Midbrain (tissue), 1 donor: ENCODE data around the gene VIPR2.
"Not testable (repeated sequence)": the region's sequence is repeated elsewhere in the genome, so short reads cannot be mapped to it uniquely, and the experiment has no call there.

Experiments
- DNase-seq: peaks from one replicate; lab custom pipeline; 2025; lab: John Stamatoyannopoulos, UW

VIPR2 gene, protein sequence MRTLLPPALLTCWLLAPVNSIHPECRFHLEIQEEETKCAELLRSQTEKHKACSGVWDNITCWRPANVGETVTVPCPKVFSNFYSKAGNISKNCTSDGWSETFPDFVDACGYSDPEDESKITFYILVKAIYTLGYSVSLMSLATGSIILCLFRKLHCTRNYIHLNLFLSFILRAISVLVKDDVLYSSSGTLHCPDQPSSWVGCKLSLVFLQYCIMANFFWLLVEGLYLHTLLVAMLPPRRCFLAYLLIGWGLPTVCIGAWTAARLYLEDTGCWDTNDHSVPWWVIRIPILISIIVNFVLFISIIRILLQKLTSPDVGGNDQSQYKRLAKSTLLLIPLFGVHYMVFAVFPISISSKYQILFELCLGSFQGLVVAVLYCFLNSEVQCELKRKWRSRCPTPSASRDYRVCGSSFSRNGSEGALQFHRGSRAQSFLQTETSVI

DNA sequence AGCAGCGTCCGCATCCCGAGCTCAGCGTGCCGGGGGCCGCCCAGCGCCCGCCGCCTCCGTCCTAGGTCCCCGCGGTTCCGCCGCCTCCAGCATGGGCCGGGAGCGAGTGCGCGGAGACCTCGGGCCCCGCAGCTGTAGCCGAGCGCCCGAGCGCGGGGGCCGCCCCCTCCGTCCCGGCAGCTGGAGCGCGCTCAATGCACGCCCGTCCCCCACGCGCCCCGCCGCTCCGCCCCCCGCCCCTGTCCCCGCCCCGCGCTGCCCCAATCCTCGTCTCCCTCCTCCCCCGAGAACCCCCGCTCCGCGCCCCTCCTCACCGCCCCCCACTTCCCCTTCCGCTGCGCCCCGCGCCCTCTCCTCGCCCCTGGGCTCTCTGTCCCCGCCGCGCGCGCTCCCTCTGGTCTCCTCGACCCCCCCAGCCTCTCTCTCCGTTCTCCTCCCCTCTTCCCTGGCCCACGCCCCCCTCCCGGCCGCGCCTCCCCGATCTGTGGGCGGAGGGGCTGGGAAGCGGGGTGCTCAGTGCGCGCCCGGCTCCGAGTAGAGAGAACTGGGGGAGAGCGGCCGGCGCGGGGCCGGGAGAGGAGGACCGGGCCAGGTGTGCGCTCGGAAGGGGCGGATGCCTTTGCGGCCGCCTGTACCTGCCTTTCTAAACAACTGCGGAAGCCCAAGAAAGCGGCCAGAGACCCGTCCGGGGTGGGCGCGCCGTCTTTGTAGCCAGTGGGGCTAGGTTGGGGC, at the start of gene VIPR2:
Gene VIPR2, minus strand, starts transcription at position 110 of the 732 bp plus-strand sequence. Its CDS starts 96 bp downstream, at position 14.
- DNase-seq, result no peak

DNA sequence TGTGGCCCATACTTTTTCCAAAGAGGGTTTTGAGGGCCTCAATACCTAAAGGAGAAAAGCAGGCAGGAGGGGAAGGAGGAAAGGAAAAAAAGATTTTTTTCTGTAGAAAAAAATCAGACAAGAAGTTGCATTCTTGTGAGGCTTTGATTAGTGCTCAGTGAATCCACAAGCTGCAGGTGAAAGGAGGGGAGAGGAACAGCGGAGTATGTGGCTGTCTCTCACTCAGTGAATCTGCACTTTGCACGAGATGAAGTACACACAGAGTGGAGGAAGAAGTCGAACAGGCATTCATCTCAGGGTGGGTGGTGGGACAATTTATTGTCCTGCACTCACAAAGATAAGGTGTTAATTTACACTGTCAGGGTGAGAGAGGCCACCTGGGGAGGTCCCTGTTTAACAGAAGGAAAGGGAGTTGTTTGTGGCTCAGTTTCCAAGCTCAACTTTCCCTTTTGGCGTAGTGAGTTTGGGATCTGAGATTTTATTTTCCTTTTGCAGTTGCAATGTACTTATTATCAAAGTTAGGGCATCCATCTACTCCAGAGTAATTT, 49.0 kb upstream of the VIPR2 start:
- DNase-seq, result no peak

DNA sequence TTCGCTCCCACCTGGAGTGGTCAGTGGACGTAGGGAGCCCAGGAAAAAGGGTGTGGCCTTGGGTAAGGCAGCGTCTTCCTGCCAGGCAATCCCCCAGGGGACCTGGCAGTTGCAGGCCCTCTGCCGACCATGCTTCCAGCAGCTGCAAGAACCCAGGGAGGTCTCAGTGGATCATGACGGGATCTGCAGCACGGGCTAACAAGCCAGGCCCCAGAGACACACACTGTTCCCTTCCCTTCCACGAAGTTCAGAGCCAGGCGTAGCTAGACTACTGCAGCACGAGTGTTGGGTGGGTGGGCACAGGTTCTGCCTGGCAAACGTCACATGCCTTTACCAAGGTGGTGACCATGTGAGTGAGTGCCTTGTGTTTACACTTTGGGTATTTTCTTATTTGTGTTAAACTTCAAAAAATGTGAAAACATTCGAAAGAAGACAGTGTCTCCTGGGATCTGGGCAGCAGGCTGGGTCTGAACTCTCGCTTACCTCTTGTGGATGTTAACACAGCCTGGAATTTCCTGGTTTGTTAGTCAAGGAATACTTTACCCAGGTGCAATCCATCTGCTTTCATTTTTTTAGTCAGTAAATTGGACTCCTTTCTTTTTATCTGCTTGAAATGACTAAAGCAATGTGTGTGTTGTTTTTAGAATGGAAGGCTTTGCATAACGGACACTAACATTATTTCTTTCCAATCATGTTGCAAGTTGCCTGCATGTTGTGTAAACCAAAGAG, 48.2 kb upstream of the VIPR2 start:
- DNase-seq, result no peak

DNA sequence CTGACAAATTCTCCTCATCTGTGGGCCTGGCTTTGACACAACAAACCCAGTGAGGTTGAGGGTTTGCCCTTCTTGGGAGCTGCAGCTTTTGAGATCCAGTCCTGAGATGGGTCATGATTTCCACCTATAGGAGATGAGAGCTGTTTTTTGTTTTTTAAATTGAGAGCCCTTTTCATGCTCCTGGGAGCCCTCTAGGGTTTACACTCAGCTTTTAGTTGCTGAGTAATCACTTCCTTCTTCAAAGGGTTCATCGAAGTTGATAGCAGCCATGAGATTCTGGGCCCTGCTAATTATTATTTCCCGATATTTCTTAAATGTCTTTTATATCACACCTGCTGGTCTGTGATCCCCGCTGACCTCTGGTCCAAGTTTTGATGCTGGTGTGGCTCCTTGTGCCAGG, 47.3 kb upstream of the VIPR2 start:
- DNase-seq, result no peak

DNA sequence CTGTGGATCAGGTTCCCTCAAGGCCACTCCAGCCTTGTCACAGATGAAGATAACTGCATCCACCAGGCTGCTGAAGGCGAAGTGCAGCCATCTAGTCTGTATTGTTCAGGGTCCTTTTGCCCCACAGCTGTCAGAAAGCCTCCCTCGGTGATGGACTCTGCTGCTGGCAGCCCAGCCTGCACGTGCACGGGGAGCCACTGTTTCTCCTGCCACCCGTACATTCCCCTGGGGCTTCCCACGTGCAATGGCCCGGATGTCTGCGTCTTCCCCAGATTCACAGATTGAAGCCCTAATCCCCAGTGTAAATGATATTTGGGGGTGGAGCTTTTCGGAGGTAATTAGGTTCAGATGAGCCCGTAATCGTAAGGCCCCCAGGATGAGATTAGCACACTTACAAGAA, 46.6 kb upstream of the VIPR2 start:
- no peak for DNase-seq

DNA sequence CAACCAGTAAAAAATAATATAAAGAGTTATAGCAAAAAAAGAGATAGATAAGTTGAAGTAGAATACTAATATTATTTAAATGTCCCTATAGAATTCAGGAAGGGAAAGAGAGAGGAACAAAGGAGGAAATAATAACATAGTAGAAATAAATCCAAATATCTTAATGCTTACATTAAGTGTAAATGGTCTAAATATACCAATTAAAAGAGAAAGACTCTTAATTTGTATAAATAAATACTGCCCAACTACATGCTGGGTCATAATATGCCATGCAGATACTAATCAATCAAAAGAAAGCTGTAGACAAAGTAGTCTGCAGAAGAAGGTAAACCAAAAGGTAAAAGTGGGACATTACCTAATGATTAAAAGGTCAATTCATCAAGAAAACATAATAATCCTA, 43.3 kb upstream of the VIPR2 start:
- no peak for DNase-seq

DNA sequence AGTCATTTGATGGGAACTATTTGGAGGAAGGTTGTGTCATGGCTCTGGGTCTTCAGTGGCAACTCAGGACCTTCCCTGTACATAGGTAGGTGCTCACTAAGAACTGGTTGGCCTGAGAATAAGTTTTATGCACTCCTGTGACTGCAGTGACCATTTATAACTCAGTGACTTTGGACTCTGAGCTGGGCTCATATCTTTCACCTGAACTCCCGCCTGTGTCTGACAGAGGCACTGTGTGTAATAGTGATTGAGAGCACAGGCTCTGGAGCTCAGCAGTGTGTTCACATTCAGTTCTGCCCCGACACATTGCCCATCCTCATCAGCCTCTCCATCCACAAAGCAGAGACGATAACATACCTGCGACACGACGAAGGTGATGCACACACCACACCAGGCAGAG, 34.6 kb upstream of the VIPR2 start:
- DNase-seq, result no peak

DNA sequence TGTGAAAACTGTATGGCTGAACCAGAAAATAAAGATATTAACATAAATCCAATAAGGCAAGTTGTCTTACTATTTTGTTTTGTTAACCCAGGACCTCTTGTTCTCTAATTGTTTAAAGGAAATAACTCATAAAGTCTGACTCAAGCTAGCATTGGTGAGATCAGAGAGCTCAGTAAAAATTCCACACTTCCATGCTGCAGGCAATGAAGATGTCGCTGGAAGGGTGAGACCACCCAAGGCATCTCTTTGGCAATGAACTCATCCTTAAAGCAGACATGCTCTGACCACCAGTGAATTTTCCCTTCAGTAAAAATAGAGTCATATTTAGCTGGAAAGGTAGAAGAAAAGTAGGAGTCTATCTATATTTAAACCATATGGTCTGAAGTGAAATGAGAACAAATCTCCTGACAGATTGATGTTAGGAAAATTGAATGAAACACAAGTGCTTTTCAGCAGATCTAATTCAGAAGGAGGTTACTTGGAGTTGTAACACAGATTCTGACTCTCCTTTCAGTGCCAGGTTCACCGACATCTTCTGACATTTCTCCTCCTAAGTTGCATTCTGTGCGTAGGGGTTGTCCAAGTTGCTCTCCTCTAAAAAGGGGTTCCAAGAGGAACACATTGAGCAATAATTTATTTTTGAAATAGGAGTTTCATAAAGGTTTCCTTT, 32.8 kb upstream of the VIPR2 start:
- no peak for DNase-seq

DNA sequence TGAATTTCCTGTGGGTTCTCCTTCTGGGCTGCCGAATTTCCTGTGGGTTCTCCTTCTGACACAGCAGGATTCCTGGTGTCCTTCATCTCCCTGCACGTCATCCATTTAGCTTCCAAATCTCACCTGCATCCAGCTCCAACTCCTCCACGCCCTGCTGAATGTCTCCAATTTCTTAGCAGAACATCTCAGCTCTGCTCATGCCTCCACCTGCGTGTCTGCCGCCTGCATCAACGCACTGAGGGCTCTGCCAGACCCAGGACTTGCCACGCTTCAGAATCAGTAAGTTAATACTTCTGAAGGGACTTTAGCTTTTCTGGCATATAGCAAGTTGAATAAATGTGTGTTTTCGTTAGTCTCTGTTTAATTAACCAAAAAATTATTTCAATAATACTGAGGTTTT, 31.1 kb upstream of the VIPR2 start:
- no peak for DNase-seq

DNA sequence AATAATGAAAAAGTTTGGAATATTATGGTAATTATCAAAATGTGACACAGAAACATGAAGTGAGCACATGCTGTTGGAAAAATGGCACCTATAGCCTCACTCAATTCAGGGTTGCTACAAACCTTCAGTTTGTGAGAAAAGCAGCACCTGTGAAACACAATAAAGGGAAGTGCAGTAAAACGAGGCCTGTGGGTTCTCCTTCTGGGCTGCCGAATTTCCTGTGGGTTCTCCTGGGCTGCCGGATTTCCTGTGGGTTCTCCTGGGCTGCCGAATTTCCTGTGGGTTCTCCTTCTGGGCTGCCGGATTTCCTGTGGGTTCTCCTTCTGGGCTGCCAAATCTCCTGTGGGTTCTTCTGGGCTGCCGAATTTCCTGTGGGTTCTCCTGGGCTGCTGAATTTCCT, 30.4 kb upstream of the VIPR2 start:
- not testable (repeated sequence) for DNase-seq

DNA sequence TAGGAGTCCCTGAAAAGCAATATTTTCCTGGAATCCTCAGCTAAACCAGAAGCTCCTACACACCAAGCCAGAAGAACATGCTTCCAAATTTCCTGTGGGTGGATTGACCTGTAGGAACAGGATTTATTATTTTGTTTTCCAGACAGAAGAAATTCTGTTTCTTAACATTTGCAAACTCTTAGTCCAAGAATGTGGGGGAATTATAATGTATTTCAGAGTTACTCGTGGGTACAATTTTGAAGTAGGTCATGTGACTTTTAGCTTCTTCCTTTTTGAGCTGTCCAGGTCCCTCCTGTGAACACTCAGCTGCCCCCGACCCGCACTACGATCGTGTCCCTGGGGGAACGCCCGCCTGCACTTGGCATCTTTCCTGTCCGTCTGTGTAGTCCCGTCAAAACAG, 27.7 kb upstream of the VIPR2 start:
- no peak for DNase-seq

DNA sequence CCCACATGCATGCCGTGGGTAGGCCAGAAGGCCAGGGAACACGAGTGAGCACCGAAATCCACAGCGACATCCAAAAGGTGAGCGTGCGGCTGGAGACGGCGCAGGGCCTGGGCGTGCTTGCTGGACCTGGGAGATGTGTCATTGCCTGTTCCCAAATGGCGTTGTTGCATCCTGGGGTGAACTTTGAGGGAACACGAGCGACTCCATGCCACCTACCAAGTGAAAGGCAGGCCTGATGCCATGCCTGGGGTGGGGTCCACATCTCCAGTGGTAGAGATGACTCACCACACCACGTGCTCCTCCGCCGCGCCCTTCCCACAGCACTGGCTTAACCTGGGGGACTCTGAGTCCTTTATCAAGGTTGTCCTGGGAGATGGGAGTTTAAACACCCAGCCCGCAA, 24.7 kb upstream of the VIPR2 start:
- no peak for DNase-seq

DNA sequence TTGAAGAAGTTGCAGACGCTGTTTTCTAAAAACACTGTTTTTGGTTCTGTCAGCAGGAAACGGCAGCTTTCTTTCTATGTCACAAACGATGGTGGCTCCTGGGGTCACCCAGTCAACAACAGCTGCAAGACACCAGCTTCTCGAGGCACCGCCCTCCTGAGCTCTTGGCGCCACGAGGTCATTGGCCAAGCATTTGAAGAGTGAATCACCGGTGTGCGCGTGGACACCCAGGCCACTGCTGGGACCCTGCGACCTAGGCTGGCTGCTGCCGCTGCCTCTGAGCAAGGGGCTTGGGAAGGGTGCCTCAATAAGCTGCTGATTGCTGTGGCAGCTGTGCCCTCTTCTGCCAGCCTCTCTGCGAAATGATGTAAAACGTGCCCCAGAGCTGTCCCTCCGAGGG, 22.5 kb upstream of the VIPR2 start:
- no peak for DNase-seq

DNA sequence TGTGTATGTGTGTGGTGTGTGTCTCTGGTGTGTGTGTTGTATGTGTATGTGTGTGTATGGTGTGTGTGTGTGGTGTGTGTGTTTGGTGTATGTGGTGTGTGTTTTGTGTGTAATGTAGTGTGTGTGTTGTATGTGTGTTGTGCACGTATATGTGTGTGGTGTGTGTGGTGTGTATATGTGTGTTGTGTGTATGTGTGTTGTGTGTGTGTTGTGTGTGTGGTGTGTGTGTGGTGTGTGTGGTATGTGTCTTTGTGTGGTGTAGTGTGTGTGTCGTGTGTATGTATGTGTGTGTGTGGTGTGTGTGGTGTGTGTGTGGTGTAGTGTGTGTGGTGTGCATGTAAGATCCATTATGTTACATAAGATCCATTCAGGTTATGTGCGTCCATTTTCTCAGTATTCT, 21.9 kb upstream of the VIPR2 start:
- DNase-seq, result no peak

DNA sequence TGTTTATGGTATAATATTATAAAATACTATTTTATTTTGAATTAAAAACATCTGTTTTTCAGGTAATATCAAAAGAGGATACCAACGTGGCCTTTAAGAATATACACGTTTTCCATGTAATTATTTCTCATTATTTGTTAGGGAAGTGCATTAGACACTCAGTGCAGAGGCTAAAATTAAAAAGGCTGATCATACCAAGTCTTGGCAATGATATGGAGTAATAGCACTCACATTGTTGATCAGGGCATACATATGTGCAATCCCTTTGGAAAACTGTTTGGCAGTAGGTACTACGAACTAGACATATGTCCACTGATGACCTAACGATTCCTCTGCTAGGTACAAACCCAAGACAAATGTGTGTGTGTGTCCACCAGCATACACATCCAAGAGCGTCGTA, 20.7 kb upstream of the VIPR2 start:
- DNase-seq, result no peak

DNA sequence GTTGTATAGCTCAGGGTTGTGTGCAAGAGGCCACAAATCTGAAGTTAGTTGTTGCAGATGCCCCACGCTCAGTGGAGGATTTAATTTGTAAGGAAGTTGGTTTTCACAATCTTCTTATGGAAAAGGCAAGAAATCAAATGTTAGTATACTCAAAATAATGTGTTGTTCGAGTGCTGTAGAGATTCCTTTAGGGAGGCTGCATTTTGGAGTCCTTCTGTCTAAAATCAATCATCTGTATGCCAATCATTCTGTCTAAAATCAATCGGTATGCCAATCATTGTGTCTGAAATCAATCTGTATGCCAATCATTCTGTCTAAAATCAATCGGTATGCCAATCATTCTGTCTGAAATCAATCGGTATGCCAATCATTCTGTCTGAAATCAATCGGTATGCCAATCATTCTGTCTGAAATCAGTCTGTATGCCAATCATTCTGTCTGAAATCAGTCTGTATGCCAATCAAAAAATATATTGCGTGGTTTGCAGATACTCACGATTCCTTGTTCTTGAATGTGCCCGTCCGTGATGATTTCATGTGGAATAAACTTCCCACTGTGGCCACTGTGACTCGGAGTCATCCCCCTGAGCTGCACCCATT, 19.1 kb upstream of the VIPR2 start:
- not testable (repeated sequence) for DNase-seq

DNA sequence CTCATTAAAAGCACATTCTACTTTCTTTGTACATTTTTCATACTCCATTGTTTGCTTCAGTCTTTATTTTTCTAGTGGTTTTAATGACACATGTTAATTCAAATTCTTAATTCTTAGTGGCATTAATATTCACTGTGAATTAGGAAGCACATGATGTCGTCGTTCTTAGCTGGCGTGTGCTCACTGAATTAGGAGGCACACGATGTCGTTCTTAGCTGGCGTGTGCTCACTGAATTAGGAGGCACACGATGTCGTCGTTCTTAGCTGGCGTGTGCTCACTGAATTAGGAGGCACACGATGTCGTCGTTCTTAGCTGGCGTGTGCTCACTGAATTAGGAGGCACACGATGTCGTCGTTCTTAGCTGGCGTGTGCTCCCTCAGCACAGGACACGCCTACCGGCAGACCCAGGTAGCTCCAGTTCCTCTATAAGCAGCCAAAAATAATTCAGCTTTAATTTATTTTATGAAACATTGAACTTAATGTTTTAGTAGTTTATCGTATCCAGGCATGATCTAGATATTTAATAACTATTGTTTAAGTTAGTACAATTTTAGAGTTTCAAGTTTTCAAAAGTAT, 17.5 kb upstream of the VIPR2 start:
- DNase-seq, result not testable (repeated sequence)

DNA sequence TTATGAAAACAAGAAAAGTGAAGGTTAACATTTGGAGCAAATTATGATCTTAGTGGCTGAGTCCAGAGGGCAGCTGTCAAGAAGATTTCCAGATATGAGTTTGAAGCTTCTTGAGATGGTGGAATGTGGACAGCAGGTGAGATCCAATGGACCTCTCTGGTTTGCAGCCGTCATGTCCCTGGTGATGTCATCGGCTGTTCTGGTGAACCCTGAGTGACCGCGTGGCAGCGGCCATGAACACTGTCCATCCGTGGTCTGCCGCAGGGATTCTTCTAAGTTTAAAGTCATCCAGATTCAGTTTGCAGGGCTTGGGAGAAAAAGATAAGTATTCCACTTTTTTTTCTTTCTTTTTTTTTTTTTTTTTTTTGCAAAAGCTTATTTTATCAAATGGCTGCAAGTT, 15.8 kb upstream of the VIPR2 start:
- DNase-seq, result no peak

DNA sequence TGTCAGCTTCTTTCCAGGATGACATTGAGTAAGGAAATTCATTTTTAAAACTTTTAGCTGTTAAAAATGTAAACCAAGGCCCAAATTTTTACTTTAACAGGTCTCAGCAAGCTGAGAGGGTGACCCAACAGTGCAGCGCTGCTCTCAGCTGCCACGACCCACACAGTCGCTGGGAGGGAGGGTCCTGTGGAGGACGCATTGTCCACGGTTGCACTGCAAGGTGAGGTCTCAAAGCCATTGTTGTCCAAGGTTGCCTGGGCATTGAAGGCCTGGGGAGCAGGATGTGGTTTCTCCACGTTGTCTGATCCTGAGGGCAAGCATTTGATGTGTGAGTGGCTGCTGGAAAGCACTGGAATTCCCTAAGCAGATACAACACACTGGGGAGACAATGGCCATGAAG, 15.1 kb upstream of the VIPR2 start:
- DNase-seq, result no peak

DNA sequence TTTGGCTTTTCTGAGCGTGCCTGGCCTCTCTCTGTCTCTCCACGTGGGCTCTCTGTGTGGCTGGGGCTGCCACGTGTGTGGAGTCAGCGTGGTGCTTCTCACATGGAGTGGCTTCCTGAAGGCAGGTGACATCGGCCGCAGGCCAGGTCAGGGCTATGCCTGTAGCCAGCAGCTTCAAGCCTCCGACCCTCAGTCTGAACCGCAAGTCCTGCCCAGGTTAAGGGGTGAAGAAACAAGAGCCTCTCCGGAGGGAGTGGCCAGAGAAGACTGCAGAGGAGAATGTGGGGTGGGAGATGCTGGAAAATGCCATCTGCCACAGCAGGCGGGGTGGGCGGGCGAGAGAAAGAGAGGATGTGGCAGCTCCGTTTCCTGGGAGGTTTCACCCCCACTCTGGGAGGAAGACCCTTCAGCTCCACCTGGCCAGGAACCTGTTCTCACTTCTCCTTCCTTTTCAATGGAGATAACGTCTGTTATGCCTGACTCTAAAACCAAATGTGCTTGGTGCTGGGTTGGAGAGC, 14.3 kb upstream of the VIPR2 start:
- DNase-seq, result no peak
